Measurements from ENCODE around the gene CES2. TPM values are rescaled to one million over a fixed set of nuclear protein-coding genes. Genes with fewer than 3 reads are reported as not detected.

CES2 gene
- total RNA-seq, 1 experiment from 2014 or later = 35.4 TPM

- Histone ChIP-seq H3K4me1 (ENCODE audit: control insufficient read depth in 1 of 2, insufficient read depth in 2 of 2, low read length in 2 of 2) (peaks cover 15 to 17% of the 10 kb centered on the region in 2 experiments), H3K27ac (ENCODE audit: low read depth, low read length) (no peak overlapping the region)
- POLR2A ChIA-PET = no interaction called here
These were observed 34.4 kb upstream of the CES2 start for GRCh38 chr16:66900721-66901441.

More at GRCh38 chr16:66900721-66901441, 34.4 kb upstream of the CES2 start:
- no peaks in the 10 kb centered on the region for H3K27me3 ChIP-seq (ENCODE audit: insufficient read depth, low read length)
- no peak overlapping the region for H3K4me3 ChIP-seq (replicated peaks in 1 of 2; ENCODE audit: low read depth in 1 of 2, low read length in 2 of 2)
- no peaks in the 10 kb centered on the region for H3K9me2 ChIP-seq (ENCODE audit: insufficient read depth)
- H3K9ac ChIP-seq (ENCODE audit: low read length) = no peak overlapping the region
- H3K79me2 ChIP-seq (ENCODE audit: insufficient read depth, low read length) = no peaks in the 10 kb centered on the region
- TF ChIP-seq EGR1 (IDR thresholded peaks at IDR 0.05; ENCODE audit: low read depth) (no peak), SRF (IDR thresholded peaks at IDR 0.05; ENCODE audit: low read depth) (no peak), CEBPB (IDR thresholded peaks at IDR 0.05; ENCODE audit: low read depth) (no peak), ZFX (IDR thresholded peaks at IDR 0.05) (no peak), EZH2 (IDR thresholded peaks at IDR 0.05) (no peak), CTCF (IDR thresholded peaks at IDR 0.05 in 2 of 3, conservative IDR thresholded peaks at IDR 0.05 in 1 of 3; ENCODE audit: borderline replicate concordance in 1 of 3, insufficient read depth in 1 of 3, low read depth in 2 of 3, low read length in 2 of 3) (no peak), ZNF274 (IDR thresholded peaks at IDR 0.05; ENCODE audit: low read depth, low read length) (no peak), POLR2AphosphoS5 (IDR thresholded peaks at IDR 0.05; ENCODE audit: low read depth, low read length) (no peak), FOSL1 (IDR thresholded peaks at IDR 0.05; ENCODE audit: low read depth) (no peak), TCF7L2 (IDR thresholded peaks at IDR 0.05; ENCODE audit: borderline replicate concordance, extremely low read depth, insufficient read depth, insufficient read length) (no peak)
- TF ChIP-seq, protein P1, sequence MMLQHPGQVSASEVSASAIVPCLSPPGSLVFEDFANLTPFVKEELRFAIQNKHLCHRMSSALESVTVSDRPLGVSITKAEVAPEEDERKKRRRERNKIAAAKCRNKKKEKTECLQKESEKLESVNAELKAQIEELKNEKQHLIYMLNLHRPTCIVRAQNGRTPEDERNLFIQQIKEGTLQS (IDR thresholded peaks at IDR 0.05) = no peak
- TF ChIP-seq, protein P2, sequence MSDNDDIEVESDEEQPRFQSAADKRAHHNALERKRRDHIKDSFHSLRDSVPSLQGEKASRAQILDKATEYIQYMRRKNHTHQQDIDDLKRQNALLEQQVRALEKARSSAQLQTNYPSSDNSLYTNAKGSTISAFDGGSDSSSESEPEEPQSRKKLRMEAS (IDR thresholded peaks at IDR 0.05) = no peak
- TF ChIP-seq, protein P3, sequence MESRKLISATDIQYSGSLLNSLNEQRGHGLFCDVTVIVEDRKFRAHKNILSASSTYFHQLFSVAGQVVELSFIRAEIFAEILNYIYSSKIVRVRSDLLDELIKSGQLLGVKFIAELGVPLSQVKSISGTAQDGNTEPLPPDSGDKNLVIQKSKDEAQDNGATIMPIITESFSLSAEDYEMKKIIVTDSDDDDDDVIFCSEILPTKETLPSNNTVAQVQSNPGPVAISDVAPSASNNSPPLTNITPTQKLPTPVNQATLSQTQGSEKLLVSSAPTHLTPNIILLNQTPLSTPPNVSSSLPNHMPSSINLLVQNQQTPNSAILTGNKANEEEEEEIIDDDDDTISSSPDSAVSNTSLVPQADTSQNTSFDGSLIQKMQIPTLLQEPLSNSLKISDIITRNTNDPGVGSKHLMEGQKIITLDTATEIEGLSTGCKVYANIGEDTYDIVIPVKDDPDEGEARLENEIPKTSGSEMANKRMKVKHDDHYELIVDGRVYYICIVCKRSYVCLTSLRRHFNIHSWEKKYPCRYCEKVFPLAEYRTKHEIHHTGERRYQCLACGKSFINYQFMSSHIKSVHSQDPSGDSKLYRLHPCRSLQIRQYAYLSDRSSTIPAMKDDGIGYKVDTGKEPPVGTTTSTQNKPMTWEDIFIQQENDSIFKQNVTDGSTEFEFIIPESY (IDR thresholded peaks at IDR 0.05; ENCODE audit: extremely low read depth, insufficient replicate concordance, low read length) = no peak
- ATAC-seq (no peak), DNase-seq (ENCODE audit: low read depth, low spot score) (no peak)
- intact Hi-C loops (cut with micrococcal nuclease) = no loop called here
- H2AFZ ChIP-seq (ENCODE audit: low read depth, low read length, poor library complexity, severe bottlenecking) = no peak overlapping the region
- no peak overlapping the region for H3K4me2 ChIP-seq (ENCODE audit: low read length)
- no peaks in the 10 kb centered on the region for H4K20me1 ChIP-seq (ENCODE audit: insufficient read depth)
- no peaks in the 10 kb centered on the region for H3K9me3 ChIP-seq (ENCODE audit: control insufficient read depth in 1 of 2, insufficient read depth in 1 of 2, low read depth in 1 of 2, low read length in 2 of 2)
- no TSS peak for BruUV-seq (replicated peaks)
- RAD21 ChIA-PET (ENCODE audit: low non-redundant PET in 1 of 2, low total read pairs in 2 of 2, uncharacterized antibody in 2 of 2, unreplicated experiment in 2 of 2) = no interaction called here
- no peaks in the 10 kb centered on the region for H3K36me3 ChIP-seq (ENCODE audit: control insufficient read depth in 1 of 2, insufficient read depth in 2 of 2, low read length in 2 of 2)
- CTCF ChIA-PET = interaction anchor here (1.3 kb wide), 1 partner anchor 9 kb away, joined by 6 read pairs; no protein-coding TSS in a partner anchor

All from HCT116 (cell line).